NCI-H2171 treated with DMSO at 0.1 percent for 48 hours (cell line): ENCODE results near the gene SDR39U1.
A peak's percentile ranks its signal among the peaks of the same experiment; 100 is the strongest.

Source experiments
- DNase-seq: peaks from one replicate; lab custom pipeline; 2025; lab: John Stamatoyannopoulos, UW

Gene SDR39U1

GRCh38 chr14:24441904-24442239 lies 704 bp downstream of the SDR39U1 start:
- DNase-seq = peak; percentile 86

- DNase-seq = no peak
Observed at GRCh38 chr14:24441485-24441884, 1.1 kb downstream of the SDR39U1 start.

- no peak for DNase-seq
Observed at GRCh38 chr14:24440606-24441399, 1.8 kb downstream of the SDR39U1 start.

GRCh38 chr14:24439830-24440605 lies 2.6 kb downstream of the SDR39U1 start:
- no peak for DNase-seq

GRCh38 chr14:24439257-24439656 lies 3.3 kb downstream of the SDR39U1 start:
- DNase-seq = no peak

- DNase-seq = no peak
Observed at GRCh38 chr14:24438223-24439097, 4.1 kb downstream of the SDR39U1 start.

GRCh38 chr14:24437736-24438067 lies 4.9 kb downstream of the SDR39U1 start:
- no peak for DNase-seq

- no peak for DNase-seq
Observed at GRCh38 chr14:24437020-24437735, 5.4 kb downstream of the SDR39U1 start.

GRCh38 chr14:24436355-24437019 lies 6.1 kb downstream of the SDR39U1 start:
- peak; percentile 72 for DNase-seq

GRCh38 chr14:24435998-24436354 lies 6.6 kb downstream of the SDR39U1 start:
- DNase-seq = no peak

- no peak for DNase-seq
Observed at GRCh38 chr14:24435192-24435810, 7.3 kb downstream of the SDR39U1 start.

- DNase-seq = no peak
Observed at GRCh38 chr14:24434676-24435075, 7.9 kb downstream of the SDR39U1 start.

GRCh38 chr14:24434036-24434435 lies 8.5 kb downstream of the SDR39U1 start:
- no peak for DNase-seq

GRCh38 chr14:24432259-24433131 lies 10.1 kb downstream of the SDR39U1 start:
- no peak for DNase-seq

GRCh38 chr14:24431569-24432258 lies 10.9 kb downstream of the SDR39U1 start:
- peak; percentile 94 for DNase-seq

GRCh38 chr14:24430682-24431568 lies 11.7 kb downstream of the SDR39U1 start:
- no peak for DNase-seq

- DNase-seq = peak; percentile 61
Observed at GRCh38 chr14:24430143-24430681, 12.4 kb downstream of the SDR39U1 start.
